DMS 273 treated with DMSO at 0.1 percent for 48 hours (cell line): ENCODE measurements around the gene OTUD3.
A peak's percentile ranks its signal among the peaks of the same experiment; 100 is the strongest.
"Not testable (repeated sequence)": the region's sequence is repeated elsewhere in the genome, so short reads cannot be mapped to it uniquely, and the experiment has no call there.

Source experiments
- DNase-seq: peaks from one replicate; lab custom pipeline; 2025; lab: John Stamatoyannopoulos, UW

Gene OTUD3, protein sequence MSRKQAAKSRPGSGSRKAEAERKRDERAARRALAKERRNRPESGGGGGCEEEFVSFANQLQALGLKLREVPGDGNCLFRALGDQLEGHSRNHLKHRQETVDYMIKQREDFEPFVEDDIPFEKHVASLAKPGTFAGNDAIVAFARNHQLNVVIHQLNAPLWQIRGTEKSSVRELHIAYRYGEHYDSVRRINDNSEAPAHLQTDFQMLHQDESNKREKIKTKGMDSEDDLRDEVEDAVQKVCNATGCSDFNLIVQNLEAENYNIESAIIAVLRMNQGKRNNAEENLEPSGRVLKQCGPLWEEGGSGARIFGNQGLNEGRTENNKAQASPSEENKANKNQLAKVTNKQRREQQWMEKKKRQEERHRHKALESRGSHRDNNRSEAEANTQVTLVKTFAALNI

GRCh38 chr1:19882111-19883071 lies at the start of gene OTUD3:
Gene OTUD3, plus strand, starts transcription at chr1:19882395. Its CDS starts 119 bp downstream, at chr1:19882514.
- DNase-seq = peak; percentile 93

- DNase-seq = no peak
Measured at GRCh38 chr1:19835578-19835977, 46.6 kb upstream of the OTUD3 start.

GRCh38 chr1:19837866-19838265 lies 44.3 kb upstream of the OTUD3 start:
- no peak for DNase-seq

DNA sequence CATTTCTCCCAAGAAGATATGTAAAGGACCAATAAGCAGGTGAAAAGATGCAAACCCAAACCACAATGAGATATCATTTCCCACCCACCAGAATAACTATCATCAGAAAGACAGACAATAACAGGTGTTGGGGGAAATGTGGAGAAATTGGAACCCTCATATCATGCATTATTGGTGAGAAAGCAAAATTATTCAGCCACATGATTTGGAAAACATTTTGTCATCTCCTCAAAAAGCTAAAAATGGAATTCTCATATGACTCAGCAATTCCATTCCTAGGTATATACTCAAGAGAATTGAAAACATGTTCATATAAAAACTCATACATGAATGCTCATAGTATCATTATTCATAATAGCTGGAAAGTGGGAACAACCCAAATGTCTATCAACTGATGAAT lies 42.0 kb upstream of the OTUD3 start:
- no peak for DNase-seq

- DNase-seq = no peak
Measured at GRCh38 chr1:19844731-19845495, 37.3 kb upstream of the OTUD3 start.

GRCh38 chr1:19845555-19845954 lies 36.6 kb upstream of the OTUD3 start:
- DNase-seq = no peak

- no peak for DNase-seq
Measured at GRCh38 chr1:19846338-19846737, 35.9 kb upstream of the OTUD3 start.

GRCh38 chr1:19847334-19847733 lies 34.9 kb upstream of the OTUD3 start:
- DNase-seq = not testable (repeated sequence)

- not testable (repeated sequence) for DNase-seq
Measured at GRCh38 chr1:19849307-19849706, 32.9 kb upstream of the OTUD3 start.

DNA sequence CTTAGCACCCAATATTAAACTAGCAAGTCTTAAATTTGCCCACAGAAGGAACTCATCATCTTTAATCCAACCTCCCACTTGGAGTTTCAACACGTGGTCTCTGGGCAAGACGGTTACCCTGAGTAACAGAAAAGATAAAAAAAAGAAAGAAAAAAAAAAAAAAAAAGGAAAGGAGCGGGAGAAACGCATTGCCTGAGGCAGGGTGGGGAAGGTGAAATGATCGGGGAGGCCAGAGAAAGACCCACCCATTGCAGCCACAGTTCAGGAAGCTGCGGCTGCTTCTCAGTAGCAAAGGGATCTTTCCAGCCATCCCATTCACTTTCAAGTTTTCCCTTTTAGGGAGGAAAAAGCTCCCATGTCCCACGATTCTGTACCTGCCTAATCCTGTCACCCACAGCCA lies 32.0 kb upstream of the OTUD3 start:
- no peak for DNase-seq

DNA sequence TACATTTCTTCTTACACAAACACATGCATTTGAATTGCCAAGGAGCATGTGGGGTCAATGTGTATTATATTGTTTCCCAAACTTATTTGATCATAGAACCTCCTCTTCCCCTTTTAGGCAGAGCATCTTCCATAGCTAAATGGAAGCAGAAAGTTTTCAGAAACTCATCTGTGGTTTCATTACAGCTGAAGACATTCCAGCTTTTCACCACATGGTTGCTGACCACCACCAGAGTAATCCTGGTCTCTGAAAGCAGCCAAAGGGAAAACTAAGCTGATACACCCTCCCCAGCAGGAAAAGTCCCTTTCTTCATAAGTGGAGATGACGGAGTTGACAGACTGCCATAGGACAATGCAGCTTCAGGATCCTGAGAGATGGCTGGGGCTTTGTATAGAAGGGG lies 30.2 kb upstream of the OTUD3 start:
- no peak for DNase-seq

DNA sequence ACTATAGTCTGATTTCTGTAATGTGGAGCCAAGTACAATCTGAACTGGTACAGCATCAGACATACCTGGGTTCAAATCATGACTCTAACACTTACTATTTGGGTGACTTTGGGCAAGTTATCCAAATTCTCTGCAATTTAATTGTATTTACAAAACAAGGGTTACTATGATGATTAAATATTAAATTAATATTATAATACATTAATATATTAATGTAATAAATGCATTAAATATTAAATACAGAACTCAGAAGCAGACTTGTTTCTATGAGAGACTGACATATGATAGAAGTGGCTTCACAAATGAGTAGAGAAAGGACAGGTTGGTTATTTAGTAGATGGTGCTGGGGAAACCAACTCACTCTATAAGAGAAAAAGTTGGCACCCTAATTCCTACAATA lies 27.3 kb upstream of the OTUD3 start:
- no peak for DNase-seq

- no peak for DNase-seq
Measured at GRCh38 chr1:19858893-19859292, 23.3 kb upstream of the OTUD3 start.

GRCh38 chr1:19859876-19860275 lies 22.3 kb upstream of the OTUD3 start:
- no peak for DNase-seq

DNA sequence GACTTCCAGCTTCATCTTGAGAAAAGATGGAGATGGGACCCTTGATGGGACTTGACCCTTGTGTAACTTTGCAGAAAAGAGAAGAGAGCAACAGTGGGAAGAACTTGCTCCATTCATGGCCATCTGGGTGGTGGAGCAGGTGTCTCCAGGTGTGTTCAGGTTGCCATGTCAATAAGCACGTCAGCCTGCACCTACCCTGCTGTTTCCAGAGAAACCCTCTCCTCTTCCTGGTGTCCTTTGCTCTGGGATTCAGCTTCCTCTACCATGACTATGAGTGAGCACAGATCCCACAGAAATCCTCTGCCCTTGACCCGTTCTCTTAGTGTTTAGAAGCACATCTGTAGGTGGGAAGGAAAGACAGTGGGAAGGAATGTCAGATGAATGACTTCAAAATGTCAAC lies 21.8 kb upstream of the OTUD3 start:
- DNase-seq = no peak

- no peak for DNase-seq
Measured at GRCh38 chr1:19861034-19861433, 21.2 kb upstream of the OTUD3 start.

- DNase-seq = no peak
Measured at GRCh38 chr1:19861842-19862530, 20.2 kb upstream of the OTUD3 start.

DNA sequence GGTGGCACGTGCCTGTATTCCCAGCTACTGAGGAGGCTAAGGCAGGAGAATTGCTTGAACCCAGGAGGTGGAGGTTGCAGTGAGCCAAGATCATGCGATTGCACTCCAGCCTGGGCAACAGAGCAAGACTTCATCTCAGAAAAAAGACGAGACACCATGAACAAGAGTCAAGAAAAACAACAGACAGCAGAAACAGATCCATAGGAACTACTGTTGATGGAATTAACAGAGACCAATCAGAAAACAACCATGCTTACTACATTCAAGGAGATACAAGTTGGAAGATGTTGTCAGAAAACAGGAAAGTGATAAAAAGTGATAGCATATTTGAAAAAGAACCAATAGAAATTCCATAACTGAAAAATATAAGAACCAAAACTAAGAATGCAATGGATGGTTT lies 19.3 kb upstream of the OTUD3 start:
- DNase-seq = no peak

- no peak for DNase-seq
Measured at GRCh38 chr1:19864570-19865160, 17.5 kb upstream of the OTUD3 start.

GRCh38 chr1:19866029-19866428 lies 16.2 kb upstream of the OTUD3 start:
- DNase-seq = no peak

DNA sequence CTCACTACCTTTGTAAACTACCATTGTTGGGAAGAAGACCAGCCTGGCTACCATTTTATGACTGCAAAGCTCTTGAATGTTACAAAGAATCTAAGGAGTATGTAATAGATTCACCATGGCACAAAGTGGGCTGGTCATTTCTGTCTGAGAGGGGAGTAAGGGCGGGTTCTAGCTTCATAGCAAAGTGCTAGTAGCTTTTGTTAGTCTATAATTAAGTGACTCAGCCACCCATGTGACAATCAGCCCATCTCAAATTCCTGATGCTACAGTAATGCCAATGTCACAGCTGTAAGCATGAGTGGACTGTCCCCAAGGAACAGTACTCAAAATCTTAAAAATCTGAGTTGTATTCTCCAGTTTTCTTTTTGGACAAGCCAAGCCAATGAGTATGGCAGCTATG lies 15.4 kb upstream of the OTUD3 start:
- DNase-seq = no peak
